ENCODE data around the gene EML6. TPM values are rescaled to one million over a fixed set of nuclear protein-coding genes. Genes with fewer than 3 reads are reported as not detected.

Gene EML6
- total RNA-seq, 1 donor from 2014 or later = 8.1 TPM

DNA sequence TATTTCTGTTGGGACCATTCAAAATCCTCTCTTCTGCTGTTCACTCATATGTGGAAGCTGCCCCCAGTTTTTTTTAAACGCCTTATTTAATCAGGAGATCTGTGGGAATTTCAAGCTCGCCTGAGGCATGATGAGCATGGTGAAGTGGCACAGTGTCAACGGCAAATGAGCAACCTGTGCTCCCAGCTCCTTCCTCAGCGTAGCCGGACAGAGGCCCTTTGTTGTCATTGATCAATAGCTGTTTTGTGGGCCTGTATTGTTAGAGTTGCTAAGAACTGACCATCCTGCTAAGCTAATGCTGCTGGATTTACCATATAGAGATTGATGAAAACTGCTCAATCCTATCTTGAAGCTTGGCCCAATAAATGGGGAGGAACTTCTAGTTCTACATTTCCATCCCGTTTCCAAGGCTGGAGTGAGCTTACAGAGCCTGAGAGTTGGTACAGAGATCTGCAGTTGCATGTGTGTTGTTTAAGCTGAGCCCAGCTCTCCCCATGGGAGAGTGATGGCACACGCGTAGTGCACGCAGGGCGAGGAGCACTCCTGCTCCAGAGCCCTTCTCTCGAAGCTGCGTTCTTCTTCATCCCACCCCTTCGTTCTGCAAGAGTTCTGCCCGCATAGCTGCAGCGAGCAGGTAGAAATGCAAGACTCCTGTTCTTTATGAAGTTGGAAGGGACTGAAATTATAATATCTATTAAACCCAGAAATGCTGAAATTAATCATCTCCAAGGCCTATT, 218.0 kb downstream of the EML6 start:
- no peak overlapping the region for H3K27ac Mint-ChIP-seq
- H3K9me3 Mint-ChIP-seq = no peaks in the 10 kb centered on the region
- H3K36me3 Mint-ChIP-seq = no peaks in the 10 kb centered on the region
- TF ChIP-seq CTCF (conservative IDR thresholded peaks at IDR 0.05) = no peak
- no peaks in the 10 kb centered on the region for H3K27me3 Mint-ChIP-seq
- no peak overlapping the region for H3K4me3 Mint-ChIP-seq
- no peak for DNase-seq (ENCODE audit: extremely low spot score, unreplicated experiment)
- H3K4me1 Mint-ChIP-seq (ENCODE audit: unreplicated experiment) = peaks cover 3% of the 10 kb centered on the region

DNA sequence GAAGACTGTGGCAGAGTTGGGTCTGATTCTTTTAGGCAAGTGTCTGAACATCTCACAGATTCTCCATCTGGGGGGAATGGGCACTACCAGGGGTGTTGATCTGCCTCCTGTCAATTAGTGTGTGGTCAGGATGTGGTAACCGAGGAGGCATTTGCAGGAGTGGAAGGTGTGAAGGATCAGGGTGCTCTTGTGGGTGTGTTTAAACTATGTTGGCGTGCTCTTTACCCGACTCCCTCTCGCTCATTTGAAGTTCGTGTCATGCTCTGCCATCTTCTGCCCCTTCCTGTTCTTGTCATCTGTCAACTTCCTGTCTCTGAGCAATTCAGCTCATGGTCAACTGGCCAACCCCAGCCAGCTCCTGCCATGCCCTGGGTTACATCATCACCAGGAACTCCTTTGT, 218.9 kb downstream of the EML6 start:
- TF ChIP-seq CTCF (conservative IDR thresholded peaks at IDR 0.05) = no peak
- Mint-ChIP-seq H3K36me3 (no peaks in the 10 kb centered on the region), H3K27me3 (no peaks in the 10 kb centered on the region), H3K9me3 (no peaks in the 10 kb centered on the region), H3K4me3 (no peak overlapping the region), H3K4me1 (ENCODE audit: unreplicated experiment) (peaks cover 11% of the 10 kb centered on the region), H3K27ac (no peak overlapping the region)
- no peak for DNase-seq (ENCODE audit: extremely low spot score, unreplicated experiment)

GRCh38 chr2:54944724-54945326, 221.4 kb downstream of the EML6 start:
- Mint-ChIP-seq H3K27ac (no peak overlapping the region), H3K4me1 (ENCODE audit: unreplicated experiment) (peaks cover 17% of the 10 kb centered on the region), H3K4me3 (no peak overlapping the region), H3K9me3 (no peaks in the 10 kb centered on the region), H3K36me3 (no peaks in the 10 kb centered on the region), H3K27me3 (no peaks in the 10 kb centered on the region)
- TF ChIP-seq CTCF (conservative IDR thresholded peaks at IDR 0.05) = no peak
- no peak for DNase-seq (ENCODE audit: extremely low spot score, unreplicated experiment)

DNA sequence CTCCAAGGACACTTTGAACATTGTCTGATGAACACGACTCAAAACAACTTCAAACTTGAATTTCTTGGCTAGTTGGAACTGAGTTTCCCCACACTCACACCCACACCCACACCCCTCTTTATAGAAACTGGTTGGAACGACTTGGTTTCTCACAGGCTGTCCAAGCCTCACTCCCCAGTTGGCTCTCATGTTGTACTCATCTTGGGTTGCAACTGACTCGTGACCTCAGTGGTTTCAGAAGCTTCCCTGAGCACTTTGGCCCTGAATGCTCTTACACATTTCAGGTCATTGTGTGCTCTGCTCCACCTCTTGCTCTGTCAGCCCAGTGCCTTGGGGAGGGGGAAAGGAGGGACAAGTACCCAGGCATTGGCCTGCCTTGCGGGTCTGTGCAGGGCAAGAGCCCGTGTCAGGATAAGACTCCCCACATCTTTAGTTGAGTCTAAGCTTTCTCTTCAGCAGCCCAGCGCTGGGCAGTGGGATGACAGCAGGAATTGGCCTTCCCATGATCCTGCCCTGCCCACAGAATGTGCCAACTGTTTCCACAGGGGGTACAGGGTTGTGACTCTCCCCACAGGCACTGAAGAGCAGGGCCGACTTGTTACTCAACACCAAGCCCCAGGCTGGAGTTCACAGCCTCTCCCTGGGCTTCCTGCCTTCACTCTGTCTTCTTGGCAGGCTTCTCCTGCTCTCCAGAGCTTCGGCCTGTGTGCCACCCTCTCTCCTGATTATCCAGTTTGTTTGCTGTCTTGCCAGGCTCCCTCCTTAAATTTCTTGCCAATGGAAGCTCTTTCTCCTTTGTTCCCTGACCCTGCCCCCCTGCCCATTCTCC, 222.1 kb downstream of the EML6 start:
- Mint-ChIP-seq H3K4me1 (ENCODE audit: unreplicated experiment) (peaks cover 17% of the 10 kb centered on the region), H3K27me3 (no peaks in the 10 kb centered on the region), H3K36me3 (no peaks in the 10 kb centered on the region), H3K9me3 (no peaks in the 10 kb centered on the region), H3K27ac (no peak overlapping the region), H3K4me3 (no peak overlapping the region)
- TF ChIP-seq CTCF (conservative IDR thresholded peaks at IDR 0.05) = no peak
- no peak for DNase-seq (ENCODE audit: extremely low spot score, unreplicated experiment)

DNA sequence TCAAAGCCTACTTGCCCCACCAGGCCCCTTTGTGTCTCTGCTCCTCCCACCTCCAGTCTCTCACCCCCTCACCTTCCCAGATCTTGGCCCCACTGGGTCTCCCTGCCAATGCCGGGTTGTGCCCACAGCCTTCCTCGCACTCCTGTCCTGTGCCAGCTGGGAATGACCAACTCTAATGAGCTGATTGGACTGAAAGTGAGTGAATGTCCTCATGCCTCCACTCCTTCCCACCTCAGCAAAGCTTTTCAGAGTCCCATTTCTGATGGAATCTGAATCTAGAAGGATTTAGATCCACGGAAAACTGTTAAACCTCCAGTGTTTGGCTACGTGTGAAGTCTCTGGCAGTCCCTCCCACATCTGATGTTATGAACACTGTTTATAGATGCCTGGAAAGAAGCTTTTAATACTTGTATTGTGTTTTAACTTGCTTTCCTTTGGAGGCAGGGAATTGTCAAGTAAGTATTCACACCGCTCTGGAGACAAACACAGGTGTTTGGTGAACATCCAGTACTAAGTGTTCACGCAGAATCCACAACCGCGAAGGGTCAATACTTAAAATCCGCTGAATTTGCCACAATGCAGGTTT, 222.9 kb downstream of the EML6 start:
- no peak overlapping the region for H3K4me3 Mint-ChIP-seq
- no peak overlapping the region for H3K27ac Mint-ChIP-seq
- H3K27me3 Mint-ChIP-seq = no peaks in the 10 kb centered on the region
- H3K4me1 Mint-ChIP-seq (ENCODE audit: unreplicated experiment) = peaks cover 17% of the 10 kb centered on the region
- no peaks in the 10 kb centered on the region for H3K9me3 Mint-ChIP-seq
- TF ChIP-seq CTCF (conservative IDR thresholded peaks at IDR 0.05) = no peak
- no peak for DNase-seq (ENCODE audit: extremely low spot score, unreplicated experiment)
- H3K36me3 Mint-ChIP-seq = no peaks in the 10 kb centered on the region
